Stimulated activated CD8-positive, alpha-beta memory T cell treated with anti-CD3 and anti-CD28 coated beads, Interleukin-7, amount 100 ng/mL, for 24 hours (primary cell): ENCODE data around the gene SMTNL1.

Experiments used
- DNase-seq: peaks from one replicate; pipeline ENCODE4 v3.0.0-alpha.2; 2020; ENCODE audit warnings: low read depth

The SMTNL1 gene, protein sequence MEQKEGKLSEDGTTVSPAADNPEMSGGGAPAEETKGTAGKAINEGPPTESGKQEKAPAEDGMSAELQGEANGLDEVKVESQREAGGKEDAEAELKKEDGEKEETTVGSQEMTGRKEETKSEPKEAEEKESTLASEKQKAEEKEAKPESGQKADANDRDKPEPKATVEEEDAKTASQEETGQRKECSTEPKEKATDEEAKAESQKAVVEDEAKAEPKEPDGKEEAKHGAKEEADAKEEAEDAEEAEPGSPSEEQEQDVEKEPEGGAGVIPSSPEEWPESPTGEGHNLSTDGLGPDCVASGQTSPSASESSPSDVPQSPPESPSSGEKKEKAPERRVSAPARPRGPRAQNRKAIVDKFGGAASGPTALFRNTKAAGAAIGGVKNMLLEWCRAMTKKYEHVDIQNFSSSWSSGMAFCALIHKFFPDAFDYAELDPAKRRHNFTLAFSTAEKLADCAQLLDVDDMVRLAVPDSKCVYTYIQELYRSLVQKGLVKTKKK

DNA sequence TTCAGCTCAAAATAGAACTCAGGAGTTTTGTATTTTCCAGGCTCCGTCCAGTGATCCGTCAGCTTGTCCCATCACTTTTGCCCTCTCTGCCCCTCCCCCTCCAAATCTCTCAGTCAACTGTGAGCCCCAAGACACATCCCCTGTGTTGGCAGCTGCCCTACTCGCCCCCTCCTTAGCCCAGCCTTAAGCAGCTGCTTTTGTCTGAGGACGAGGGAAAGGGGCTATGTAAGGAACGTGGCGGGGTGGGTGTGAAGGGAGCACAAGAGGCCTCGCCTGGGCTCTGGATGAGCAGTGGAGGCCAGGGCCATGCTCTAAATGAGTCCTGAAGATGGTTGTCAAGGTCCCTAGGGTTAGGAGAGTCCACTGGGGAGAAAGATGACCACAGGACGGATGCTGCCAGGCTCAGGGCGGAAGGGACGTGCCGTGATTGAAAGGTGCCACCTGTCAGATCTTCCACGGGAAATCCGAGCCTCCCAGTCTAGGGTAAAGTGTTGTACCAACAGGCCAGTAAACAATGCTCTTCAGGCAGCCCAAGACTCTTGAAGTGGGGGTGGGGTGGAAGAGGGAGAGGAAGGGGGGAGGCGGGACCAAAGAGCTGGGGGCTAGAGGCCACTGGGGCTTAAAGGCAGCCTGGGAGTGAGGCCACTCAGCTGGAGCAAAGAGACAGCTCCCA is at the start of gene SMTNL1:
SMTNL1 (plus strand) TSS at position 649 of the 673 bp plus-strand sequence. CDS start 5,048 bp downstream, outside the sequence.
- DNase-seq = no peak

DNA sequence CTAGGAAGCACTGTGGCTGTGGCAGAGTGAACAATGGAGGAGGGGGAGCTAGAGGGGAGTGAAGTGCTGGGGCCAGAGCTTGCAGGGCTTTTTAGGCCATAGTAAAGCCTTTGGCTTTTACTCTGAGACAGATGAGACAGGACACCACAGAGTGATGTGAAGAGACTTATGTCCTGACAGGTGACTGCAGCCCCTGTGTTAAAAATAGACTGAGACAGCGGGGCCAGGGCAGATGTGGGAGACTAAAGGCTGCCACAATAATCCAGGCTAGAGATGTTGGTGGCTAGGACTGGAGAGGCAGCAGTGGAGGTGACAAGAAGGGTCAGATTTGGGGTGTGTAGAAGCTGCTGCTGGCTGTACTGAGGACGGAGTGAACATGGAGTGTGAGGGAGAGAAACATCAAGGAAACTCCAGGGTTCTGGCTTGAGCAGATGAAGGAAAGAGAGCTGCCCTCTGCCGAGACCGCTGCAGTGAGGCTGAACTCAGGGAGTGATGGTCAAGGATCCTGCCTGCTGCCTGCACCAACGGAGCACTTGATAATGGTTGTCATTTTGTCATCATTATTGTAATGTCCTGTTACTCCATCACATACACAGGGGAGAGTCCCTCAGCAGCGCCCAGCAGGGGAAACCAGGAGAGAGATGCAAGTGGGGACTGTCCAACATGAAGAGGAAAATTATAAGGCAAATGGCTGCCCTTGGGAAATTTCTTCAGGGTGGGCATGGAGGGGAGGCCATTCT is 49.3 kb upstream of the SMTNL1 start:
- DNase-seq = no peak

DNA sequence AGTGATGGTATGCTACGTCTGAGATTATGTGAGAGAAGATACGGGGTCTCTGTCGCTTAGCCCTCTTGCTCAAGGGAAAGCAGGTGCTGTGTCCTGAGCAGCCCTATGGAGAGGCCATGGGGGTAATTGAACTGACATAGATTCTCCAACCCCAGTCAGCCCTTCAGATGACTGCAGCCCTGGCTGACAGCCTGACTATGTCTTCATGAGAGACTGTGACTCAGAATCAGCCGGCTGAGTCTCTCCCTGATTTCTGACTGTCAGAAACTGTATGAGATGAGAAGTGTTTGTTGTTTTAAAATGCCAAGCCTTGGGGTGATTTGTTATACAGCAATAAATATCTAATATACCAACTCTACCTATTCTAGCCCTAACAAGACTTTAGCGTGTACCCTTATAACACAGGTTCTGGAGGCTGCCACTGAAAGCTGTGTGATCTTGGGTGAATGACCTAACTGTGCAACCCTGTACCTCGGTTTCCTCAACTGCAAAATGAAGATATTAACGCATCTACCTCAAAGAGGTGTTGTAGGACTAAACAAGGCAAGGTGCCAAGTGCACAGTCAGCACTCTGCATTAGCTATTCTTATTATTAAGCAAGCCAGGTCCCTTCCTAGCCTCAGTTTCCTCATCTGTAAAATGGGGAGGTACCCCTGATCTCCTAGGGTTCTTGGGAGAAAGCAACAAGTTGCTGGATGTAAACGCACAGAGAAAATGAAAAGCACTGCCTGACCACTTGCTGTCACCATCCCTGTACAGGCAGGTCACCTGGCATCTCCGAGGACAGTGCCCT is 46.7 kb upstream of the SMTNL1 start:
- no peak for DNase-seq

DNA sequence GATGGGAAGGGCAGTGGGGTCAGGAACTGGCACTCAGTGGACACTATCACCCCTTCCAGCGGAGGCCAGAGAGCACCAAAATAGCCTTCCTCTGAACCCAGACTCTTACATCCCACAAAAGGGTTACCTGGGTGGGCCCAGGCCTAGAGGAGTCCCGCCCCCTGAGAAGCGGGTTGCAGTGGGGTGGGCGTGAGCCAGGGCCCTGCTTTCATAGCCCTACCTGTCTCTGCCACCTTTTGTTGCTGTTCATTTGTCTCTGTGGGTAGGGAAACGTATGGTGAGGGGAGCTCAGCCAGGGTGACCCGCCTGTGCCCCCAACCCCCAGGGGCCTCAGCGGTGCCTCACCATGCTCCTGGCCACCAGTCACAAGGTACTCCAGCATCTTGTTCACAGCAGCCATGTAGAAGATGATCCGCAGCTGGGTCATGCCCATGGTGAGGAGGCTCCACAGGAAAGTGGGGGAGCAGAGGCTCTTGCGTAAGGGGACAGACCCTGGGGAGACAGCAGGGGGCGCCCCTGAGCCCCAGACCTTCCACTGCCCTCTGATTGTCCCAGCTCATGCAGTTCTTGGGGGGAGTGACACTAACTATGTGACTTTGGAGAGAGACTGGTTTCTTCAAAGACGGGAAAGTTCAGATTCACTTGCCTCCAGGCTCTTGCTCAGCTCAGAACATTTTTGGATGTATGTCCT is 45.9 kb upstream of the SMTNL1 start:
- no peak for DNase-seq

DNA sequence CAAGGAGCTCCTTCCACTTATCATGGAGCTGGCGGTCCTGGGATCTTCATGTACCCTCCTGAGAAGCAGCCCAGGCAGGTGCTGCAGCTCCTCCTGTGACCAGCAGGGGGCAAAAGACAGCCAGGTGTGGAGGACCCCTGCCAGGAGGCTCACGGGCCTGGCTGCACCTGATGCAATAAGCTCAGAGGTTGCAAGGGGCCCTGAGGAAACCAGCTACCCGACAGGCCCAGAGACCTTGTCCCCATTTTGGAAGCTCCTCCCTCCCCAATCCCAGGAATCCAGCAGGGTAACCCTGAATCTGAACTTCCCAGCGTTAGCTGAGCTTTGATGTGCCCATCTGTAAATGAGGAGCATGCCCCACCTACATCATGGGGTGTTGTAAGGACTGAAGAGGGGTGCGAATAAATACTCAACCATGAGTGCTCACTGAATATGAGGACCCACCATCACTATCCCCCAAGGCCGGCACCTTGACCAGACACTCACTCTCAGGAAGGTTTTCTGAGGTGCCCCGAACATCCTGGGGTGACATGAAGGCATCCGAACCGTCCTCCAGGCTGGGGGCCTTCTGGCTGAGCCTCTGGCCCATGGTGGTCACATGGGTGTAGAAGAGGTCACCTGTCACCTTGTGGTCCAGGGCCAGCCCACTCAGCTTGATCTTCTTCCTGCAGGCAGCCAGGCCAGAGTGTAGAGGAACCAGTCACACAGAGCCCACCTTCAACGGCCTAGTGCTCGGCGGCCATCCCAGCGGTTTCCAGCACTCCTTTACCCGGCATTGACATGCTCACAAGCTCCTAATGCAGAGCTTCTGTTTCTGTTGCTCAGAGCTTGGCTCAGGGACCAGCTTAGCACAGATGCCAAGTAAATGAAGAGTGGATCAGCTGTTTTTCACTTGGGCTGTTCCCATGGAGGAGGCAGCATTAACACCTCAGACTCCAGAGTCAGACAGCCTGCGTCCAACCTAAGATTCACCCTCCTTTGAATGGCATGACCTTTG is 43.6 kb upstream of the SMTNL1 start:
- no peak for DNase-seq

DNA sequence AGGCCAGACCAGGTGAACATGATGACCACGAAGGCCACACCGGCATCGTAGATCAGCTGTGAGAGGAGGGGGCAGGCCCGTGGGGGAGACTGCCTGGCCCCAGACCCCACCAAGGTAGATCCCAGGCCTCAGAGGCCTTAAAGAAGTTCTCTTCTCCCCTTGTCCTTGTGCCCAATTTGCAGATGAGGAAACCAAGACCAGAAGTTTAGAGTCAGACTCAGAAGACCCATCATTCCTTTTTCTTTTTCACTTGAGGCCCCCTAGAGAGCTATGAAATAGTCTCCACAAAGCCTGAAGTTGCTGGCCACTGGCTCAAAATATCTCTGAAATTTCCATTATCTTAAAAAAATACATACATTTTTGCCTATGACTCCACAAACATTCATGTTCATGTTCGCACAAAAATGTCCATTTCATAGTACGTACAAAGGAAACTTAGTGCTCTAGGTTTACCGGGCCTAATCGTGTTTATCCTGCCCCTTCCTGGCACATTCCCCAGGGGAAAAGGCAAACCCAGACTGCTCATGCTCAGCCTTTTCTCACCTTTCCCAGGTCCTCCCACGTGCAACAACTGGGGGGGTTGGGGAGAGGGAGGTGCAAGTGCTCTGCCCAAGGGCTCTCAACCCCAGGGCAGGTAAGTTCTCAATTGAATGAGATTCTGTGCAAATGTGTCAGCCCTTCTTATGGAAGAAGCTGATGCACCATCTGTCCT is 41.1 kb upstream of the SMTNL1 start:
- DNase-seq = no peak

DNA sequence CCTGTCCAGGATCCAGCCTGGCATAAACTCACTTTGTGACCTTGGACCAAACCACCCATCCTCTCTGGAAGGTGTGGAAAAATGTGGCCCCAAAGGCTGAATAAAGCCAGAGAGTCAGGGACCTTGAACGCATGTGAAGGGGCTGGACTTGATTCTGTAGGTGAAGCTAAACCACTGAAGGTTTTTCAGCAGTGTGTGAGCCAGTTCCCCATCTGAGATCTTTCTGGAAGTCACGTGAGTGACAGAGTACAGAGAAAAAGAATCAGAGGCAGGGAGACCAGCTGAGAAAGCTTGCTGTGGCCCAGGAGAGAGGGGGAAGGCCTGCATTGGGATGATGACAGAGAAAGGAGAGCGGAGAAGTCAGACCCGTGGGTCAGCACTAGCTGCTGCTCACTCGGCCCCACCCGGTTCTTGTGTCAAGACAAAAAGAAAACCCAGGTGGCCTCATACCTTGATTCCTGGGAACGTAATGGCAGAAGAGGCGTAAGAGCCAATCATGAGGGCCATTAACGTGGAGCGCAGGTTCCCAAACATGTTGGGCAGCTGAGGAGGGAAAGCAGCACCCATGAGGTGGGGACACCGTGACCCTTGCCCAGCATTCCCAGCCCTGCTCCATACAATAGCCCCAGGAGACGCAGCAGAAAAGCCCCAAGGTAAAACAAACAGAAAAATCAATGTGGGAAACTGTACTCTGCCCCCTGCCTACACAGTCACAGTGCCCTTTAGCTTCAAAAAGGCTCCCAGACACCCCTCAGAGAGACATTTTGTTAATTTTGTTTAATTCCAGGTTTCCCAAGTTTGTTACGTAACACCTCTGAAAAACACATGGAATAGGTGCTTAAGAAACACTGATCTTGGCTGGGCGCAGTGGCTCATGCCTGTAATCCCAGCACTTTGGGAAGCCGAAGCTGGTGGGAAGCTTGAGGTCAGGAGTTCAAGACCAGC is 39.8 kb upstream of the SMTNL1 start:
- DNase-seq = no peak

DNA sequence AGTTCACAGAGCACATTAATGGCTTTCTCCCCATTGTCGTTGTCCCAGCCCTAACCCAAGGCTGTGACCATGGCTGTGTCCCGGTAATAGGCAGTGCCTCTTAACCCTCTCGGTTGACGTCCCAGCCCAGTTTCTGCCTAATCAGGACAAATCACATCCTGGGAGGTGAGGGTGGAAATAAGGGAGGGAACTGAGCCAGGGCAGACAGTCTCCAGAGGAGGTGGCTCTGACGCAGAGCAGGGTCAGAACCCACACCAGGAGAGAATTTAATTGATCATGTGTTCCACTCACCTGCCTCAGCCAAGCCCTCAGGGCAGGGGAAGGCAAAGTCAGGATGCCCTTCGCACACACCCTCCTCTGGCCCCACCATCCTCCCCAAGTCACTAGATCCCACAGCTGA is 38.9 kb upstream of the SMTNL1 start:
- no peak for DNase-seq

DNA sequence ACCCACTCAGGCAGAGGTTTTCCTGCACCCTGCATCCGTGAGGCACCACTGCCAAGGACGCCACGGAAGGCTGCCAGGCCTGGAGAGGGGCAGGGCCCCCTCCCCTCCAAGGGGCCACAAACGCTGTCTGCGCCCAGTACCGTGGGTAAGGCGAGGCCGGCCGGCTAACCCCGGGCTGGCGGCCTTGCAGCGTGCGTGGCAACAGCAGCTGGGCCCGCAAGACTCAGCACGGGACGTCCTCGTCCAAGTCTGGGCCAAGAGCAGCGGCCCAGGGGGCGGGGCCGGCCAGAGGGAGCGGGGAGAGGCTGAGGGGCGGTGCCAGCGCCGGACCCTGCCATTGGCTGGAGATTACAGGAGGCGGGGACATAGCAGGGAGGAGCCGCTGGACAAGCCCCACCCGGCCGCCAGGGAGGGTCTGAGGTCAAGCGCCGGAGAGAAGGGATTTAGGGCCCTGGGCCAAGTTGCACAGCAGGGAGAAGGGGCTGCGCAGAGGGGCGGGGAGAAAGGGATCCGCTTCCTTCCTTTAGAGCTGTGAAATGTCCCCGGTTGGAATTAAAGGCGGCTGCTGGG is 37.9 kb upstream of the SMTNL1 start:
- DNase-seq = no peak

DNA sequence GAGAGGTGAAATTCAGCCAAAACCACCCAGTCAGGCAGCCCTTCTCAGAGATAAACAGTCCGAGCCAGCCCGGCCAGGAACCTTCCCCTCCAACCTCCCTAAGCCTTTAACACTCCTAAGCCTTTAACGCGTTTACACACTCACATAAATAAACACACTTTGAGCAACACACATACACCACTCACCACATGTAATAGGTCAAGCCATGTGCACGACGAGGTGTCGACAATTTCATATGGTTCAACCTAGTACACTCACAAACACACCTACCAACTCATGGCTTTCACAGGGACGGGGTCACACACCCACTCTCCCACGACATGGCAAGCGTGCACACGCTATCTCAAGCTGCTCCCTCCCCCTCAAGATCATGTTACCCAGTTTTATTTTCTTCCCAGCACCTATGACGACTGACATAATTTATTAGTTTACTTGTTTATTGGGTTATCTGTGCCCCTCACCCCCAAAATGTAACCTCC is 37.4 kb upstream of the SMTNL1 start:
- DNase-seq = no peak

DNA sequence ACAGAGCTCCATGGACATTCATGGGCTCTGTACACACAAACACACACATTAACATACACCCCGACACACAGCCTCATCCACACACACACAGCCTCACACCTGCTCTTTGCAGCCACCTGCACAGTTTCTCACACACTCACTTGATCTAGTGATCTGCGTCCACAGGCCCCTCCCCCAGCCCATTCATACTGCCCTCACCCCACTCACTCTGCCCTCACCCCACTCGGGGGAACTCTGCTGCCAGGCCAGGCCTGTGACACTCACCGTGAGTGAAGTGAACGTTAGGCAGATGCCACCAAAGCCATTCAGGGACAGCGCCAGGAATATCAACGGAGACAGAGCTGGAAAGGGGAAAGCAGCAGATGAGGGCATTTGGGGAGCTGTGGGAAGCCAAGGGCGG is 36.9 kb upstream of the SMTNL1 start:
- DNase-seq = no peak

DNA sequence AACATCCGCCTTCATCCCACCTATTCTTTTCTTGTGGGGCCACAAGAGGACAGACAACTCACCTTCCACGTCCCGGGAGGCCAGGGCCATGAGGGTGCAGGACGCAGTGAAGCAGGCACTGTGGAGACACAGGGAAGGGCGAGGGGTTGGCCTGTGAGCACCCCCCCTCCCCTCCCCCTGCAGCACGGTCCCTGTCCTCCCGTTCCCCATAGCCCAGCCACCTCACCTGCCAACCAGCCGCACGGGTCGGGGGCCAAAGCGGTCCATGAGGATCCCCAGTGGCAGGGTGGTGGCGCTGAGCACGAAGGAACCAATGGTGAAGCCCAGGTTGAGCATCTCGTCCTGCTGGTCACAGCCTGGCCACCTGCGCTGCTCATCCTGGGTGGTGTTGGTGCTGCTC is 36.5 kb upstream of the SMTNL1 start:
- no peak for DNase-seq

DNA sequence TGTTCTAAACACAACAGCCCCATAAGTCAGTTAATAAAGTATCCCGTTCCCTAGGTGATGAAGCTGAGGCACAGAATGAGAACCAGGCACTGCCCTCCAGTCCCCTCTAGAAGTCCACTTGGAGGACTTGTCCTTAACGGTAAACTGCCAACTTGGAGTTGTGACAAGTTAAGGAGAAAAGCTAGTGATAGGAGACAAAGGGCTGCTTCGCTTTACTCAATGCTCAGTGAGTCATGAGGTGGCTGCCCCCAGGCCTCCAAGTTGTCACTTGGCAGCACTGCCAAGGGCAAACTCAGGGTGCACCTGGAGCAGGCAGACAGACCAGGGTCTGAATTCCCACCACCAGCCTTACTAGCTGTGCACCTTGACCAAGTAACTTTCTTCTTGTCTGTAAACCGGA is 35.4 kb upstream of the SMTNL1 start:
- no peak for DNase-seq

DNA sequence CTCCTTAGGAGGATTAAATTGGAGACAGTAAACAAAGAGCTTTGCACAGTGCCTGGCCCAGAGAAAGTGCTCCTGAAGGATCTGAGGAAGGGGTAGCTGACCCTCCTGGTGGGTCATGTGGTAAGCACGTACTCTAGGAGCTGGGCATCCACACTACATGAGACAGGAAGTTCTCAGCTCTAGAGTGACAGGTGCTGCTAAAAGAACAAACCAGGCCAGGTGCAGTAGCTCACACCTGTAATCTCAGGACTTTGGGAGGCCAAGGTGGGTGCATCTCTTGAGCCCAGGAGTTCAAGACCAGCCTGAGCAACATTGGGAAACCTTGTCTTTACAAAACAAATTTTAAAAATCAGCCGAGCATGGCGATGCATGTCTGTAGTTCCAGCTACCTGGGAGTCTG is 35.0 kb upstream of the SMTNL1 start:
- DNase-seq = no peak

DNA sequence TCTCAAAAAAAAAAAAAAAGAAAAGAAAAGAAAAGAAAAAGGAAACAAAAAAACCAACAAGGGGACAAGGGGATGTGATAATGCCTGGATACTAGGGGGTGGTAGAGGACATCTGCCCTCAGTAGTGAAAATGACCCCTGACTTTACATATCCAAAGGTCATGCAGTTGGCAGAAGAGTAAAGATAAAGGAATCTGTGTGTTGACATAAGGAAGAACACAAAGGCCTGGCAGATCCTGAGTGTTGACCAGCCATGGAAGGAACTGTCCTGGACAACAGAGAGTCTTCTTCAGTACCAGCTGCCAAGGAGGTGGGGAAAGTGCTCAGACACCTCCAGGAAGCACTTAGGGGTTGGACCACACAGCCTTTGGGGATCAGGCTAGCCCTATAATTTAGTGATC is 34.5 kb upstream of the SMTNL1 start:
- DNase-seq = no peak

DNA sequence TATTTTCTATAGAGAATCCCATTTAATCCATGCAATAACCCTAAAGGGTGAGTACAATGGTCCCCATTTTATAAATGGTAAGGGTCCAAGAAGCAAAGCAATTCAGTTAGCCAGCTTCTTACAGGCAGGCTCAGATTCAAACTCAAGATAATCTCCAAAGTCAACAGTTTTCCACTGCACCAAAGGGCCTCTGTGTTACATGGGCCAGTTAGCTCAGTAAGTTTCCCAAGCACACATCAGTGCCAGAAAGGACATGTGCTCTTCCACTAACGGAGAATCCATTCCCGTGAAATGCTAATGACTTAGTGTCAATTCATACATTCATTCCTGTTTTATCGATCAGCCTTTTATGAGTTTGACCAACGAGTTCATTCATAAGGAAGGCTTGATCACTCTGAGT is 32.9 kb upstream of the SMTNL1 start:
- no peak for DNase-seq

DNA sequence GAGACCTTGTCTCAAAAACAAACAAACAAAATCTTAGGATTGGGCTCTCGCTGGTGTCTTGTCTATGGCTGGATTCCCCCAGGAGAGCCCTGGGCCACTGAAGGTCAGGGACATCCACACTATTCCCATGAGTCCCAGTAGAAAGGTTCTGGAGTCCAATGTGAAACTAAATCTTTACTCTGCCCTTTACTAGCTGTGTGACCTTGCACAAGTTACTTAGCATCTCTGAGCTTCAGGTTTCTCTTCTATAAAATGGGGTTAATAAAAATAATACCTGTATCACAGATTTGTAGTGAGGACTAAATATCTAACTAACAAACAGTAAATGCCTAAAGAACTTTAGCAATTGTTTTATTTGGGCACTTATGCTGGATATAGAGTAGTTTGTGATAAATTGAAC is 30.9 kb upstream of the SMTNL1 start:
- no peak for DNase-seq
